ENCODE data around the gene PPT1. TPM values are rescaled to one million over a fixed set of nuclear protein-coding genes. Genes with fewer than 3 reads are reported as not detected.

The PPT1 gene
- total RNA-seq, 3 donors from 2014 or later: 16.7 to 63.1 (median 39.1) TPM

GRCh38 chr1:40102038-40102437 is 5.0 kb upstream of the PPT1 start:
- intact Hi-C loops (cut with DNase I, micrococcal nuclease): no loop called here
- Histone ChIP-seq H3K9me3 (no peaks in the 10 kb centered on the region), H3K36me3 (ENCODE audit: low read depth) (no peaks in the 10 kb centered on the region), H3K4me1 (ENCODE audit: low read depth) (no peaks in the 10 kb centered on the region), H3K4me3 (no peak overlapping the region)
- no peak for TF ChIP-seq CTCF (IDR thresholded peaks at IDR 0.05)
- no peak for ATAC-seq
- no peak for DNase-seq

GRCh38 chr1:40096646-40096976 is 441 bp downstream of the PPT1 start:
- Histone ChIP-seq H3K4me3 (peak overlapping the region; percentile 17), H3K4me1 (ENCODE audit: low read depth) (peaks cover 3% of the 10 kb centered on the region), H3K36me3 (ENCODE audit: low read depth) (no peaks in the 10 kb centered on the region), H3K9me3 (no peaks in the 10 kb centered on the region)
- DNase-seq (no peak), ATAC-seq (peak; percentile 64)
- TF ChIP-seq CTCF (IDR thresholded peaks at IDR 0.05): no peak
- intact Hi-C loops (cut with DNase I, micrococcal nuclease): no loop called here

- no peak for ATAC-seq
Observed at GRCh38 chr1:40095806-40096205, 1.2 kb downstream of the PPT1 start.

GRCh38 chr1:40094466-40095110 is 2.5 kb downstream of the PPT1 start:
- peaks cover 3% of the 10 kb centered on the region for H3K4me1 ChIP-seq (ENCODE audit: low read depth)
- no peak overlapping the region for H3K4me3 ChIP-seq
- no peaks in the 10 kb centered on the region for H3K36me3 ChIP-seq (ENCODE audit: low read depth)
- ATAC-seq: no peak
- intact Hi-C loops (cut with DNase I, micrococcal nuclease): no loop called here
- TF ChIP-seq CTCF (IDR thresholded peaks at IDR 0.05): no peak
- no peak for DNase-seq
- H3K9me3 ChIP-seq: no peaks in the 10 kb centered on the region

More at GRCh38 chr1:40095806-40096205, 1.2 kb downstream of the PPT1 start:
- no peak for DNase-seq
- intact Hi-C loops (cut with DNase I, micrococcal nuclease): no loop called here
- no peaks in the 10 kb centered on the region for H3K36me3 ChIP-seq (ENCODE audit: low read depth)
- peaks cover 3% of the 10 kb centered on the region for H3K4me1 ChIP-seq (ENCODE audit: low read depth)
- no peaks in the 10 kb centered on the region for H3K9me3 ChIP-seq
- no peak for TF ChIP-seq CTCF (IDR thresholded peaks at IDR 0.05)
- no peak overlapping the region for H3K4me3 ChIP-seq

GRCh38 chr1:40092706-40093639 is 4.1 kb downstream of the PPT1 start:
- no peak overlapping the region for H3K4me3 ChIP-seq
- H3K4me1 ChIP-seq (ENCODE audit: low read depth): peaks cover 3% of the 10 kb centered on the region
- DNase-seq: no peak
- no peak for ATAC-seq
- TF ChIP-seq CTCF (IDR thresholded peaks at IDR 0.05): no peak
- no peaks in the 10 kb centered on the region for H3K36me3 ChIP-seq (ENCODE audit: low read depth)
- intact Hi-C loops (cut with DNase I, micrococcal nuclease): no loop called here
- no peaks in the 10 kb centered on the region for H3K9me3 ChIP-seq

Measured in mucosa of descending colon (tissue), 3 donors.